GM19025 (cell line): ENCODE results near the gene IFNGR1.
"Not testable (repeated sequence)": the region's sequence is repeated elsewhere in the genome, so short reads cannot be mapped to it uniquely, and the experiment has no call there.

Experiments
- ATAC-seq: cut with Tn5 transposase; IDR thresholded peaks from one replicate; pipeline ENCODE4 v1.9.1; 2021; ENCODE audit warnings: mild to moderate bottlenecking, low read depth, moderate library complexity; ENCODE audit not compliant: unreplicated experiment

The IFNGR1 gene

DNA sequence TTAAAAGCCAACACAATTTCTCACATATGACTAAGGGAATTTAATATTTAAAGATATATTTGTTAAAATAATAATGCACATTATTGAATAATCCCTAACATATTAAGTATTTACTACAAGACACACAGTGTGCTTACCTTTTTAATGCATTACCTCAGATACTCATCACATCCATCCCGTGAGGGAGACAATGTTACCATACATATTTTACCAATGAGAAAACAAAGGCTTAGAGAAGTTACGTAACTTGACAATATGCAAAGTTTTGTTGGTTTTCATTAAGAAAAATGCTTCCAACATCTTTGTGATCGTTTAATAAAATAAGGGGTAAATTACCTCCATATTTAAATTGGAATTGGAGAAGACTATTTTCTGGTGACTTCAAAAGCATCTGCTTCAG is 4.3 kb downstream of the IFNGR1 start:
- ATAC-seq: no peak

DNA sequence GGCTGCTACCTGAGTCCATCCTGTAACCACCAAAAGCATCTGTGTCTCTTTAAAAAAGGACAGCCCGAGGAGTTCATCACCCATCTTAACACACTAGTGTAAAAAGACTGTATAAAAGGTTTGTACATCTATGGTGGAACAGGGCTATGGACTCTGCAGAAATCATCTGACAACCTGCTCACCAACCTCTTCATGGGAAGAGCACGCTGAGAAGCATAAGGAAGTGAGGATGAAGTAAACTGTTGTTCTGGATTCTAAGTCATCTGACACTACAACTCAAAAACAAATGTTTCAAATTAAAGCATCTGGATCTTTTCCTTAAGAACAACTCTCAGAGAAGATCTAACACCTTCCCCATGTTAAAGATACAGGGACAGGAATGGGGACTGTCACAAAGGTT is 5.4 kb downstream of the IFNGR1 start:
- no peak for ATAC-seq

DNA sequence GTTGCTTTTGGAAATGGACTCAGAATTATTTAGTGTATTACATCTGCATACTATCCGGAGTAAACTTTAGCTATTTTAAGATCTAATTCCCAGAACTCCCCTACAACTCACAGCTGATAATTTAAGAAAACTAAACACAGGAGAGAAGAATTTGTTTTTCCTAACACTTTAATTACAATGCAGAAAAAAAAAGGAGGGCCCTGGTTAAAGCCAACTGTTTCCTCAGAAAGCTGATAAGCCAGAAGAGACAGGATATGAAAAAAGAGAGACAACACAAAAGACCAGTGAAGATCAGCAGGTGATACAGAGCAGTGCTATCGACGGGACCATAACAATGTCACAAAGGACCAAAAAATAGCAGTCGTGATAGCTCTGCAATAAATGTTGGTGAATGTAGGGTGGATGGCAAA is 5.8 kb downstream of the IFNGR1 start:
- ATAC-seq: no peak

DNA sequence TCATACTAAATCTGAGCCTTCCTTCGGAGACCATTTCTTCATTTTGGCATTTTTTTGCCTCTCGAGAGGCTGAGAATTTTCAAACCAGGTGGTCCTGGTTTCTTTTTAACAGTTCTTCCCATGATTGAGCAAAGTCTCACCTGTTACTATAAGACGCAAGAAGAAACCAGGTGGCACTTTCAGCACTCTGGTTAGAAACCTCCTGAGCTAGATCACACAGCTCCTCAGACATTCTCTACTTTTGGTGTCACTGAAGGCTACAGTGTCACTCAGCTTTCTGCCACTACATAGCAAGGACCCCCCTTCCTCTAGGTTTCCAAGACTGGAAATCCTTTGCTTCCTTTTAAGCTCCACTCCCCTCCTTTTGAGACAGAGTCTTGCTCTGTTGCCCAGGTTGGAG is 7.3 kb downstream of the IFNGR1 start:
- ATAC-seq: no peak

DNA sequence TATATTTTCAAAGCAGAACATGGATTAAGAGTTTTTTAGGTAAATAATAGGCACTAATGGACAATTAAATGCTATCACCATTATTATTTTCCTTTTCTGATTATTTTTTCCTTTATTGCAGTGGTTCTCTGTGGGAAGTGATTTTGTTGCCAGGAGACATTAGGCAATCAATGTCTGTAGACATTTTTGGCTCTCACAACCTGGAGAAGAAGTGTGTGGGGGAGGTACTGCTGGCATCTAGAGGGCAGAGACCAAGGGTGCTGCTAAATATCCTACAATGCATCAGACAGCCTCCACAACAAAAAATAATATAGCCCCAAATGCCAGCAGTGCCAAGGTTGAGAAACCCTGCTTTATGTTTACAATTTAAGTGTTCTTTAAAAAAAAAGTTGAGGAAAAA is 8.3 kb downstream of the IFNGR1 start:
- no peak for ATAC-seq

DNA sequence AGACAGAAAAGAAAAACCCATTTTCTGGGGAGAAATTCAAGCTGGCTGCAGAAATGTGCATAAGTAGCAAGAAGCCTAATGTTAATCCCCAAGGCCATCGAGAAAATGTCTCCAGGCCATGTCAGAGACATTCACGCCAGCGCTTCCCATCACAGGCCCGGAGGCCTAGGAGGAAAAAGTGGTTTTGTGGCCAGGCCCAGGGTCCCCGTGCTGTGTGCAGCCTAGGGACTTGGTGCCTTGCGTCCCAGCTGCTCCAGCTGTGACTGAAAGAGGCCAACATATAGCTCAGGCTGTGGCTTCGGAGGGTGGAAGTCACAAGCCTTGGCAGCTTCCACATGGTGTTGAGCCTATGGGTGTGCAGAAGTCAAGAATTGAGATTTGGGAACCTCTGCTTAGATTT is 10.9 kb downstream of the IFNGR1 start:
- no peak for ATAC-seq

DNA sequence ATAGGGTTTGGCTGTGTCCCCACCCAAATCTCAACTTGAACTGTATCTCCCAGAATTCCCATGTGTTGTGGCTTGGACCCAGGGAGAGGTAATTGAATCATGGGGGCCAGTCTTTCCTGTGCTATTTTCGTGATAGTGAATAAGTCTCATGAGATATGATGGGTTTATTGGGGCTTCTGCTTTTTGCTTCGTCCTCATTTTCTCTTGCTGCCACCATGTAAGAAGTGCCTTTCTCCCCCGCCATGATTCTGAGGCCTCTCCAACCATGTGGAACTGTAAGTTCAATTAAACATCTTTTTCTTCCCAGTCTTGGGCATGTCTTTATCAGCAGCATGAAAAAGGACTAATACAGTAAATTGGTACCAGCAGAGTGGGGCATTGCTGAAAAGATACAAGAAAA is 11.7 kb downstream of the IFNGR1 start:
- not testable (repeated sequence) for ATAC-seq

DNA sequence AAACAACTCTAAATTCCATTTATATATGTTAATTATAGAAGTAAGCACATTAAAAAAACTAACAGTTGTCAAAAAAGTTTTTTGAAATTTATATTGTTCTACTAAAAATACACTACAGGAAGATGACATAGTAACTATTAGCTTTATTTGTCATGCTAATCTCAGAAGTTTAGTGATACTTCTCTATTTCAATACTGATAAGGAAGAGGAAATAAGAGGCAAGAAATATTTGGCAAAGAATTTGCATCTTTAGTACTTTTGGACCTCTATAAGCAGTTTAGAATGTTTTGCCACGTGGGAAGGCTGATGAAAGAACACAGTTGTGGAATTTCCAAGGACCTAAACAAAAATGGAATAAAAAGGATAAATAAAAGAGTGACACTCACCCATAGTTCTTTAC is 12.6 kb downstream of the IFNGR1 start:
- no peak for ATAC-seq

DNA sequence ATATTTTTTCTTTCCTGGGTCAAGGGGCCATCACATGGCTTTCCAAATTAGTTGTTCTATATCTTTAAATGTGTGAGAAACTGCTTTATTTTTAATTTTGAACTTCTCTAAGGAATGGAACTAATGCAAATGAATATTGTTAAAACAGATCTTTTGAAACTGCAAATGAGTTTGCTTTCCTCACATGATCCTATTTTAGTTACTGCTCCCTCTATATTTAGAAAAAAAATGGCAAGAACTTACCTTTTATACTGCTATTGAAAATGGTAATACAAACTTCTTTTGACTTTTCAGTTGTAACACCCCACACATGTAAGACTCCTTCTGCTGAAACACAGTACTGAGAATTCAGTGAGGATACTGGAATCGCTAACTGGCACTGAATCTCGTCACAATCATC is 15.9 kb downstream of the IFNGR1 start:
- no peak for ATAC-seq

DNA sequence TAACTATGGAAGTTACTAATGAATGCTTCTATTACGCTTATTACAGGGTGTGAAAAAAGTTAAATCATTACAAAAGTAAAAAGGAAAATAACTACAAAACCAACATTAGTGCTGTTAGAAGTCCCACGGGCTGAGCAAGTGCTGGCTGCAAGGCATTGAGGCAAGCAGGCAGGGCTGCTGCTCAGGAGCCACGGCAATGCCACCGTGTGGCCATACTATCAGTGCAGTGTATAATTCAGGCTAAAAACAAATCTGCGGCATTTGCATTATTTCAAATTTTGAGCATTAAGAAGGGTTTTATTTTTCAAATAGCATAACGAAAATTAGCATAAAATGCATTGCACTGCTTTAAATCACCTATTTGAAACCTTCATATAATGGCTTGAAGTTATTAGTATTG is 17.1 kb downstream of the IFNGR1 start:
- no peak for ATAC-seq

DNA sequence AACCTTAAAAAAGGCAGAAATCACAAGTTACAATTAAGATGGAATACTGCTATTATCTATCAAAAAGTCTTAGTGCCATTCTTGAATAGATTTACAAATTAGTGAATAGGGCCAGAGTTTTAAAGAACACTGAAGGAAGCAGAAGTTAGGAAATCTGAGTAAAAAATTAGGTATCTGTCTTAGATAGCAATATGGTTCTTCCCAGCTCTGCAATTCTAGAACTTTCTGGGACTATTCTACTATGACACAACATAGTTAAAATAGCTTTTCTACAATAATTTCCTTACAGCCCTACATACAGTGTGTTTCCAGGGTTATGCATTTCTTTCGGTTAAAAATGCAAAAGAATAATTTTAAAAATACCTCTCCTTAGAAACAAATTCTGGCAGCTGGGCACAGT is 18.2 kb downstream of the IFNGR1 start:
- no peak for ATAC-seq

DNA sequence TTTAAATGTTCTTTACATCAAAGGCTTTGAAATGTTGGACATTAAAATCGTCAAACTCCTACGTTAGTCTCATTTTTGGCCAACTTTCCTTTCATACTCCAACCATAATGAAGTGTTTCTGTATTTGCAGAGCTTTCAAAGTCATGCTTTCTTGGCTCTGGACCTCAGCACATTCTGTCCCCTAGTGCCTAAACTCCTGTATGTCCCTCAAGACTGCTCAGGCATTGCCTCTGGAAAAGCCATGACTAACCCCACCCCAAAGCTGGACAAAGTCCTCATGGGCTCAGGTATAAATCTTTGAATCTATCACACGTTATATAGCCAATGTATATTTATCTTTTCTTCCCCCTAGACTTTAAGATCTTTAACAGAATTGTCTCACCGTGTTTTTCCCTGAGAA is 18.9 kb downstream of the IFNGR1 start:
- no peak for ATAC-seq

DNA sequence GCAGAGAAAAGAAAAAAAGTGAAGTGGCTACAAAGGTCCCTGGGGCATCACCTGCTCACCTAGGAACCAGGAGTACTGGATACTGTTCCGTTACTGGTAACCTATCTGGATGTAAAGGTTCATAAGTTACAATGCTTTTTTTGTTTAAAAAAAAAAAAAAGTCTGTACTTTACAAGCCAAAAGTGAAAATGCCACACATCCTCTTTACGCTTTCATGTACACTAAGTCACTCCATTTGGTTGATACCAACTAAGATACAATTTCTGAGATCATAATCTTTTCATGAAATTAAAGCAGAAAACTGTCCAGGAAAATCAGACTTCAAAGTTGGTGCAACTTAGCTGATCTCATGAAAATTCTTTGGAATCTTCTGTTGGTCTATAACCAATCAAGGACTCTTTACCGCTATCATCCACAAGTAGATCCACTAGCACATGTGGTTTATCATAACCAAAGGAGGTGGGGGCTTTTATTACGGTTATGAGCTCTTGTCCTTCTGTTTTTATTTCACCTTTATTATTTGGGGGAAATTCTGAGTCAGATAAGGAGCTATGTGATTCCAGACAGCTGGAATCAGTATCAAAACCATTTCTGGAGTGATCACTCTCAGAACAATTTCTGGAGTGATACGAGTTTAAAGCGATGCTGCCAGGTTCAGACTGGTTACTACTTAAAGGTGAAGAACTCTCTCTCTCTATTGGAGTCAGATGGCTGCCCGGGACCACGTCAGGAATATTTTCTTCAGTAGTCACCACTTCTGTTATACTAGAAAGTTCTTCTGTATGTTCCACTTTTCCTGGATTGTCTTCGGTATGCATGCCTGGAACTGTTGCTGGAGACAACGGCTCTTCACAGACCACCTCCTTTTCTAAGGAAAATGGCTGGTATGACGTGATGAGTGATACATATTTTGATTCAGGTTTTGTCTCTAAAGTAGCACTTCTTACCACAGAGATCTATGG is 21.2 kb downstream of the IFNGR1 start:
- no peak for ATAC-seq

DNA sequence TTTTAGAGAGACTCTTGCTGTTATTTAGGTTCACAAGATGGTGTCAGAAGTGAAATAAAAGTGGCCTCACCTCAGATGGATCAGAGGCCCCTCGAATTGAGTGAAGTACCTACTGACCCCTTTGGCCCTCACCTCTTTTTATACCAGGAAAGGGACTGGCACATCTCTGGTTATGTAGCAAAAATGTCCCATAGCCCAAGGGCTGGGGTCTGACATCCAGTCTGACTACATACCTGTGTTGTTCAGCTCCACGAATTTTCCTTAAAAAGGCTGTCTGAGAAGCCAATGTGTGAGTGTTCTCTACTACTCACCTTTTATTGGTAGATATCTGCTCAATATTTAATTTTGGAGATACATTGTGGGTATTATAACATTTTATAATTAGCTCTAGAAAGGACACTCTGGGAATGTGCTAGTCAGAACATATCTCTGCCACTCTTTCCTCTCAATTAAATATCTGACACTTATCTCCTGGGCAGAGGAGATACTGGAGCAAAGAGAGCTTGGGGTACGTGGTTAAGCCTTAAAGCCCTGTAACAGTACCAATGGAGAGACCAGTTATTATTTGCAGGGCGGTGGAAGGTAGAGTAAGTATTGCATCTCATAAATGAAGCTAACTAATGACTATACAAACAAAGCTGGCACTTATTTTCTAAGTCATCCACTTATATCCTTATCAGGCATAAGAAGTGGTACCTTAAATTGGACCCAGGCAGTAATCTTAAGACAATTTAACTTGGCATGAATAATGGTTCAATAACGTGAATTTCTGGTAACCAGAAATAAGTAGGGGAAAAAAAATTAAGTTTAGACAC is 25.7 kb downstream of the IFNGR1 start:
- ATAC-seq: no peak

DNA sequence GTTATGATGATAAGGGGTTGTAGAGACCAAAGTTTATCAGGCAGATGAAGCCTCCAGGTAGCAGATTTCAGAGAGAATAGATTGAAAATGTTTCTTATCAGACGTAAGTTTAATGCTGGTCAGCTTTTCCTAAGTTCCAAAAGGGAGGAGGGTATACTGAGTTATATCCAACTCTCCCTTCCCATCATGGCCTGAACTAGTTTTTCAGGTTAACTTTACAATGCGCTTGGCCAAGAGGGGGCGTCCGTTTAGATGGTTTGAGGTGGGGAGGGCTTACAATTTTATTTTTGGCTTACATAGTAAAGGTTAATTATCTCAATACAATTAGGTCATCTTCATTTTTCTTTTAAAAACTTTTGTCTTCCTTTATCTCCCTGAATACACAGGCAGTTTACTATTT is 26.4 kb downstream of the IFNGR1 start:
- ATAC-seq: no peak

DNA sequence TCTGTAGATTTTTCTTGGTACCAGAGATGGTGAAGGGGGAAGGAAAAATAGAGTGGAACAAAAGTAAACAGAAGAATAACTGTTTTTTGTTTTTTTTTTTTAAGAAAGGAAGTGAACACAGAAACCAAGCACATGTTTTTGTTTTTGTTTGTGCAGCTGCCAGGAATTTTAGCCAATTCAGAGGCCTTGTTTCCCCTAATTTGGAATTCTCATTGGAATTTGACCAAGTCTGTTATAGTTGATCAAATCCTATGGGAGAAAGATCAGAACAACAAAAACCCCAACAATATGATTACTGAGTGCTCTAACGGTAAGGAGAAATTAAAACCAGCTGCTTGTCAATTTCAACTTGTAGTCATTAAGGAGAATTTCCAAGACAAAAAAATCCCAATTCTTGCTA is 27.5 kb downstream of the IFNGR1 start:
- no peak for ATAC-seq

DNA sequence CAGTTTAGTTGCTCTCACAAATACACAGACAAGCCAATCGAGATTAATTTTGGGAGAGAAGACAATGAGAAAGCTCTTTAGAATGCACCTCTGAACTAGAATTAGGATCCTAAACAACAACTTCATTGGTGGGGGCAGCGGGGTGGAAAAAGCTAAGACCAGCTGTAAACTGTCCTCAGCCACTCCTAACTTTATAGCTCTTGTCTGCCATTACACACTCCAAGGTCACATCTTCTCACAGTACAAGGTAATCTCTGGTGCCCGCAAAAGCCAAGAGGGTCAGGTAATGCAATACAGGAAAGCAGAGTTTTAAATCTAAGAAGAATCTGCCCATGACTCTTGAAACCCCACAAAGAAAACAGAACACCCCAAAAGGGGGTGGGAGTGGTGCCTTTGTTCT is 27.9 kb downstream of the IFNGR1 start:
- no peak for ATAC-seq

DNA sequence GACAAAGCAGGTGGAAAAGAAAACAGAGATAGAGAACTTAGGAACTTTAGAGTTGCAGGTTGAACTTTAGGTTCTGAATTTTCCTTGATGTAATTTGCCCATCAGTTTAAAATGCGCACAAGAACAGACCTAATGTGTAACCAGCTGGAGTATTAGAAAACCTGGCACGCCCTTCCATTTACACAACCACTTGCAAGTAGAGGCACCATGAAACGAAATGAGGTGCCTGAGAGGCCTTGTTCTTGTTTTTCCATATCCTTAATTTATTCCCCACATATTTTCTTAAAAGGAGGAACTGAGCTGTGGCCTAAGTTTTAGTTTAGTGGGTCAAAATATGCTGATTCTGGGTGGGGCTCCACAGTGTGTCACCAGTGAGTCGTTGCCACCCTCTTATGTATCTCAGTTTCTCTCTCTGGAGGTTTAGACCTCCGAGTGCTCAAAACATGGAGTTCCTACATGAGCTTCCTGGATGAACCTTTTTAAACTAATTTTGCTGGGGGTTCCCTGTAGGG is 28.5 kb downstream of the IFNGR1 start:
- no peak for ATAC-seq

DNA sequence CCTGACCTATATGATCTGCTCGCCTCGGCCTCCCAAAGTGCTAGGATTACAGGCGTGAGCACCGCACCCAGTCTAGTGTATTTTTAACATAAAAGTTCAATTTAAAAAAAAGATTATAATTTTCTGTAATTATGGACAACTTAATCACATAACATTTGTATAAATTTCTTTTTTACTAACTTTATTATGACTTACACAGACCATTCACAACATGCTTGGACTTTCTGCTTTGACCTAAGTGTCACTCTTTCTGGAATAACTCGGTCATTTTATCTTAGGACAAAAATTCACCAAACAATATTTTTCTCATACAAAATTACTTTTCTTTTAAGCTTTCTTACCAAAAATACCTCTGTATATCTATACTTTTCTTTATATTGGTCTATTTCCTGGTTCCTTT is 30.3 kb downstream of the IFNGR1 start:
- ATAC-seq: no peak

DNA sequence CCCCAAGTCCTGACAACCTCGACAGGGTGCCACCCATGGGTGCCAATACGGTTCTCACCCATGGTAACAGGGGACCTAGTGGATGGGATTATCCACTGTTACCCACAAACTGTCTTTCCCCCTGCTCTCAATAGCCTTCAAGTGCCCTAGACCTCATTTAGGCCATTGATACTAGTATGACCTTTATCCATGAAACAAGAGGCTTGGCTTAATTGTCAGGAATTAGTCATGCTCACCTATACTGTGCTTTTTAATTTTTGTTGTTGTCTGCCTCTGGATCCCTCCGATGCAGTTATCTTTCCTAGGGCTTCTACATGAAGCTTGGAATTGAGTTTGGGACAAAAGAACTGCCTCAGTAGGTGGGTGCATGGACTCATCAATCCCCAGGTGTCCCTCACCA is 33.9 kb downstream of the IFNGR1 start:
- no peak for ATAC-seq

DNA sequence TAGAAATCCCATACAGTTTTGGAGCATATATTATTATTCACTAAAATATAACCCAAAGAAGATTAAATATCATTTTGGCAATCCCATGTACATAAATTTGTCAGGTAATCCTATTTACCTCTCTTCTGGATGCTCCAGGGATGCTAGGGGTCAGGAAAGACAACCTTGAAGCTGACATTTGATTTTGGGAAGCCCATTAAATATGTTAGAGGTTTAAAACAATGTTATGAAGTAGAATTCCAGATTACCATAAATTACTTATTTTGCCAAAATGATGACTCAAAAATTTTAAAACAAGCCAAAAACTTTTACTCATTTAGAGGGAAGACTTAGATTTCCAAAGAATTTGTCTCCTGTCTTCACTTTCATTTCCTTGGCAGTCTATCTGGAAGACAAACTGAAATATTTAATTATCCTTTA is 36.5 kb downstream of the IFNGR1 start:
- no peak for ATAC-seq
